ENCODE measurements around the gene SLC6A15. TPM values are rescaled to one million over a fixed set of nuclear protein-coding genes. Genes with fewer than 3 reads are reported as not detected.

SLC6A15 gene
- total RNA-seq, 2 experiments from 2014 or later: not detected

DNA sequence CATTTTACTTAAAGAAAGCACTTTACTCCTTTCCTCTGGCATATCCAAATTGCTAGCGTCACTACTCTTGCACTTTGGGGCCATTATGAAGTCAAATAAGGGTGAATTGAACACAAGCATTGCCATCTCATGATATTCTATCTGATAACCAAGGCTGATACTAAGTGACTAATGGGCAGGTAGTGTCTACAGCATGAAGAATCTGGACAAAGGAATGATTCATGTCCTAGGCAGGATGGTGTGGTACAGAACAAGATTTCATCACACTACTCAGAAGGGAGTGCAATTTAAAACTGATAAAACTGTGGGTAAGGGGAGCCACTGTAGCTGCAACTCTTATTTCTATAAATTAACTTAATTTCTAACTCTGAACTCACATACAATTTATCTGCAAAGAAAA is 7.7 kb upstream of the SLC6A15 start:
- Mint-ChIP-seq H3K4me3 (no peak overlapping the region), H3K9me3 (no peaks in the 10 kb centered on the region), H3K4me1 (ENCODE audit: low read depth) (no peaks in the 10 kb centered on the region), H3K36me3 (ENCODE audit: low read depth) (no peaks in the 10 kb centered on the region), H3K27ac (no peak overlapping the region), H3K27me3 (peaks cover 3% of the 10 kb centered on the region)
- no peak for DNase-seq
- TF ChIP-seq, protein P1, sequence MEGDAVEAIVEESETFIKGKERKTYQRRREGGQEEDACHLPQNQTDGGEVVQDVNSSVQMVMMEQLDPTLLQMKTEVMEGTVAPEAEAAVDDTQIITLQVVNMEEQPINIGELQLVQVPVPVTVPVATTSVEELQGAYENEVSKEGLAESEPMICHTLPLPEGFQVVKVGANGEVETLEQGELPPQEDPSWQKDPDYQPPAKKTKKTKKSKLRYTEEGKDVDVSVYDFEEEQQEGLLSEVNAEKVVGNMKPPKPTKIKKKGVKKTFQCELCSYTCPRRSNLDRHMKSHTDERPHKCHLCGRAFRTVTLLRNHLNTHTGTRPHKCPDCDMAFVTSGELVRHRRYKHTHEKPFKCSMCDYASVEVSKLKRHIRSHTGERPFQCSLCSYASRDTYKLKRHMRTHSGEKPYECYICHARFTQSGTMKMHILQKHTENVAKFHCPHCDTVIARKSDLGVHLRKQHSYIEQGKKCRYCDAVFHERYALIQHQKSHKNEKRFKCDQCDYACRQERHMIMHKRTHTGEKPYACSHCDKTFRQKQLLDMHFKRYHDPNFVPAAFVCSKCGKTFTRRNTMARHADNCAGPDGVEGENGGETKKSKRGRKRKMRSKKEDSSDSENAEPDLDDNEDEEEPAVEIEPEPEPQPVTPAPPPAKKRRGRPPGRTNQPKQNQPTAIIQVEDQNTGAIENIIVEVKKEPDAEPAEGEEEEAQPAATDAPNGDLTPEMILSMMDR (IDR thresholded peaks at IDR 0.05): no peak
- intact Hi-C loops (cut with micrococcal nuclease): no loop called here
- ChIA-PET POLR2A (no interaction called here), CTCF (no interaction called here)
- ATAC-seq: no peak

- H3K4me1 Mint-ChIP-seq (ENCODE audit: low read depth): no peaks in the 10 kb centered on the region
- H3K36me3 Mint-ChIP-seq (ENCODE audit: low read depth): no peaks in the 10 kb centered on the region
- H3K4me3 Mint-ChIP-seq: no peak overlapping the region
- H3K9me3 Mint-ChIP-seq: no peaks in the 10 kb centered on the region
- intact Hi-C loops (cut with micrococcal nuclease): no loop called here
- TF ChIP-seq, protein P1 (IDR thresholded peaks at IDR 0.05): no peak
- H3K27ac Mint-ChIP-seq: no peak overlapping the region
- H3K27me3 Mint-ChIP-seq: peaks cover 7% of the 10 kb centered on the region
- no peak for DNase-seq
- POLR2A ChIA-PET: no interaction called here
- ATAC-seq: no peak
- CTCF ChIA-PET: no interaction called here
Observed at GRCh38 chr12:84919271-84919670, 6.7 kb upstream of the SLC6A15 start.

DNA sequence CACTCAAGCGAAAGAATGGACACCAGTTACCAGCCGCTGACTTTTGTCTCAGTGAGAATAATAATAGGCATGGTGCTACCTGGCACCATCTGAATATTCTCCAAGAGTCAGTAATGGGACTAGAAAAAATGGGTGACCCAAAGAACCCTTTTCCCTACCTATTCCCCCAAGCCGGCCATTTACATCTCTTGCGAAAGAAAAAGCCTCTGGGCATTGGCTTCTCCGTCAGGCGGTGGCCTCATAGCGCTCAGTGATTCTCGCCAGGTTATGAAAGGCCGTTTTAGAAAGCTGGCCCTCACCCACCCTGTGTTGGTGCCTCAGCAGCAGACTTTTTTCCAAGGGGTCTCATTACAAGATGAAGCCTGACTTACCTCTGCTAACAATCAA is 523 bp upstream of the SLC6A15 start:
- no peak for DNase-seq
- peaks cover 43% of the 10 kb centered on the region for H3K27me3 Mint-ChIP-seq
- peaks cover 14% of the 10 kb centered on the region for H3K4me1 Mint-ChIP-seq (ENCODE audit: low read depth)
- ATAC-seq: no peak
- no peak overlapping the region for H3K27ac Mint-ChIP-seq
- H3K4me3 Mint-ChIP-seq: no peak overlapping the region
- TF ChIP-seq, protein P1 (IDR thresholded peaks at IDR 0.05): no peak
- intact Hi-C loops (cut with micrococcal nuclease): no loop called here
- ChIA-PET POLR2A (no interaction called here), CTCF (interaction anchor here (0.8 kb wide), 1 partner anchor 116 kb away, joined by 3 read pairs; no protein-coding TSS in a partner anchor)
- H3K36me3 Mint-ChIP-seq (ENCODE audit: low read depth): no peaks in the 10 kb centered on the region
- no peaks in the 10 kb centered on the region for H3K9me3 Mint-ChIP-seq

DNA sequence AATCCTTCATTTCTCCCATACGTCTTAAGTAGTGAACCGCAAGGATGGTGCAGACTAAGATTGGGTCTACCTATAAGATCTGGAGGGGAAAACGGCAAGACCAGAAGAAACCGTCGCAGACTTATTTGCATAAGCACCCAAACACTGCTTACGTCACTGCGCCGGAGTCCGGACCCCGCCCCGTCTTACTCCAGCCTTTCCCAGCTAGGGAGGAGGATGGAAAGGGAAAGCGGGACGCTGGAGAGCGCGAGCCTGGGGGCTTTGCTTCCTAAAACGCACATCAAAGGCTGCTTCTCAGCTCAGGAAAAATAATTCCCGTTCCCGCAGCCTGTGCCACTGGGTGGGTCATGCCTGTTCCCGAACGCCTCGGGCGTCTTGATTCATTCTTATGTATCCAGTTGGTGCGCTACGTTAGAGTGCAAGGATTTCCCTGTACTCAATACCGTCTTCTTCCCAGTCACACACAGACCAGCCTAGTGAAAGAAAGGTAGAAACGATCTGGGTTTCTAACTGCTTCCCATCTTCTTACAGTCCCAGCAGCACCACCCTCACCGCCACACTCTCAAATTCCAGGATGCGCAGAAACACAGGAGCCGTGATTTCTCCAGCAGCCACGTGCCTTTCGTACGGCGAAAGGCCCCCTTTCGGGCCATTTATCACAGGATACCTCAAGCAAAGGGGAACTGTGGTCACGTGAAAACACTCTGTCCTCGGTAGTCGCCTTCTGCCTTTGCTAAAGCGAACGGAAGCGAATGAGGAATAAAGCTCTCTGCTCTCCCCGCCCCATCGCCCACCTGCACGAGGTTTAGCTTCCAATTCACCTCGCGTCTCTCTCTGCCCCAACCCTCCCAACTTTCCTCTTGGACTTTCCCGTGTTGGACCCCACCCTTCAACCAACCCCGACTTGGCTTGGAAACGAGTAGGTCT is 1.1 kb downstream of the SLC6A15 start:
- peak; percentile 8 for DNase-seq
- ChIA-PET POLR2A (no interaction called here), CTCF (interaction anchor here (0.9 kb wide), 1 partner anchor 18 kb away, joined by 3 read pairs; no protein-coding TSS in a partner anchor)
- Mint-ChIP-seq H3K4me1 (ENCODE audit: low read depth) (peaks cover 14% of the 10 kb centered on the region), H3K27me3 (peaks cover 43% of the 10 kb centered on the region), H3K27ac (no peak overlapping the region), H3K4me3 (peak overlapping the region; percentile 57), H3K9me3 (no peaks in the 10 kb centered on the region), H3K36me3 (ENCODE audit: low read depth) (no peaks in the 10 kb centered on the region)
- ATAC-seq: peak; percentile 30
- intact Hi-C loops (cut with micrococcal nuclease): no loop called here
- TF ChIP-seq, protein P1 (IDR thresholded peaks at IDR 0.05): no peak

DNA sequence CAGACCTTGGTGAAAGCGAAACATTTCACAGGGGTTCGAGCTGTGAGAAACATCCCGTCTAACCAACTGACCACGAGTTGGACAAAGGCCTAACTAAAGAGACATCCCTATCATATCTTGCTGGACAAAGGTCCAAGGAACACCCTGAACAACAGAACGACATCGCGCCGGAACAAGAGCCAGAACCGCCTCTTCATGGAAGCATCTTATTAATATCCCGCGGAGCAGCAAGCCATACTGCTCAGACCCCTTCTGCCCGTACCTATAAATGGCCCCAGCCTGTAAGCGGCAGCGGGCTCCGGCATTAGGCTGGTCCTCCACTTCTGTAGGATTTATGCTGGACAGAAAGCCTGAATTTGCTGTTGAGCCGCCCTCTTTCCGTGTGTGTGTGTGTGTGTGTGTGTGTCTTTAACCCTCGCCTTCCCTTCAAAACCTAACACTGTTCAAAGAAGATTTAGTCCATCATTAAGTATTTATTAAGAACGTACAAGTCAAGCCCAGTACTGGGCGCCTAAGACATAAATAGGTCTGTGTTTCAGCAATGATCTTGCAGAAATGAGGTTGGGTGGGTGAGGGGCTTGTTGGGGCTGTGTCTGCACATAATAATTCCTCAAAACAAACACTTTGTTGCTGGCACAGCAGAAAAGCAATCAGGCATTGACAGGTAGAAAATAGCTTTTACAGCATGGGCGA is 1.9 kb downstream of the SLC6A15 start:
- Mint-ChIP-seq H3K27me3 (peaks cover 41% of the 10 kb centered on the region), H3K27ac (no peak overlapping the region), H3K36me3 (ENCODE audit: low read depth) (no peaks in the 10 kb centered on the region), H3K4me3 (peak overlapping the region; percentile 57), H3K9me3 (no peaks in the 10 kb centered on the region), H3K4me1 (ENCODE audit: low read depth) (peaks cover 14% of the 10 kb centered on the region)
- ATAC-seq (no peak), DNase-seq (no peak)
- ChIA-PET POLR2A (no interaction called here), CTCF (no interaction called here)
- TF ChIP-seq, protein P1 (IDR thresholded peaks at IDR 0.05): no peak
- intact Hi-C loops (cut with micrococcal nuclease): no loop called here
